AG10803 (cell line): ENCODE measurements around the gene ZFP36.

Source experiments
- DNase-seq: peaks from one replicate; pipeline ENCODE4 v3.0.0; 2010; ENCODE audit warnings: low read depth
- H3K4me3 ChIP-seq: 2 replicates; pipeline ENCODE4 v1.5.1; 2011; ENCODE audit warnings: mild to moderate bottlenecking, low read length, control low read depth
- TF ChIP-seq, protein P1 (sequence below): conservative IDR thresholded peaks from 2 replicates; pipeline ENCODE4 v1.5.1; 2011; ENCODE audit warnings: mild to moderate bottlenecking, low read length, control low read depth, inconsistent platforms

Gene ZFP36

DNA sequence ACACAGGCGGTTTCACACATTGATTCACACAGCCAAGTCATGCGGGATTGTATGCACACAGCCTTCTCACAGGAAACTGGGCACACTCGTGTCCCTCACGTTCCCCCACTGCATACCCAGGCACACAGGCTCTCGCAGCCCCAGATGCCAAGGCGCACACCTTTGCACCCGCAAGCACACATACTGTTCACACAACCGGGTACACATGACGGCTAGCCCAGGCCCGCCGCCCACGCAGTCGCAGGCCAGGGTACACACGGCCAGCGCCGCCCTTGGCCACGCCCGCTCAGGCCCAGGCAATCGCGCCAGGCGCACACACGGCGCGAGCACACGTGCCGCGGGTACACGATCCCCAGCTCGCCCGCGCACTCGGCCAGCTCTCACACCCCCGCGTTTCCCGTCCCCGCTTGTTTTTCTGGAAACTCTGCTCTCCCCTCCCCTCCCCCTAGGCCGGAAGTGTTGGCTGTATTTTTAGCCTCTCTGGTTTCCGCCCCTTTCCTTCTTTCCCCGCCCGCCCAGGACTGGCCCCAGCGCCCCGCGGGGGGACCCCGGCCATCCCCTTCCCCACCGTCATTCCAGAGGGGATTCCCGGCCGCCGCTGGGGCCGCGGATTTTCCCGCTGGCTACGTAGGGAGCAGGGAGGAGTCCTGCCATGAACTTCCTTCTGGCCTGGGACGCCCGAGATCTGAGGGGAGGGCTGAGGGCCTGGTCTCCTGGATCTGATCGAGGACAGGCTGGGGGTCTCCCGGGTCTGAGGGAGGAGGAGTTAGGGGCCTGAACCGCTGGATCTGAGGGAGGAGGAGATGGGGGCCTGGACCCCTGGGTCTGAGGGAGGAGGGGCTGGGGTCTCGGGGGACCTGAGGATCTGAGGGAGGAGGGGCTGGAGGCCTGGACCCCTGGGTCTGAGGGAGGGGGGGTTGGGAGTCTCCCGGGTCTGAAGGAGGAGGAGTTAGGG is 4.0 kb upstream of the ZFP36 start:
- TF ChIP-seq, protein P1, sequence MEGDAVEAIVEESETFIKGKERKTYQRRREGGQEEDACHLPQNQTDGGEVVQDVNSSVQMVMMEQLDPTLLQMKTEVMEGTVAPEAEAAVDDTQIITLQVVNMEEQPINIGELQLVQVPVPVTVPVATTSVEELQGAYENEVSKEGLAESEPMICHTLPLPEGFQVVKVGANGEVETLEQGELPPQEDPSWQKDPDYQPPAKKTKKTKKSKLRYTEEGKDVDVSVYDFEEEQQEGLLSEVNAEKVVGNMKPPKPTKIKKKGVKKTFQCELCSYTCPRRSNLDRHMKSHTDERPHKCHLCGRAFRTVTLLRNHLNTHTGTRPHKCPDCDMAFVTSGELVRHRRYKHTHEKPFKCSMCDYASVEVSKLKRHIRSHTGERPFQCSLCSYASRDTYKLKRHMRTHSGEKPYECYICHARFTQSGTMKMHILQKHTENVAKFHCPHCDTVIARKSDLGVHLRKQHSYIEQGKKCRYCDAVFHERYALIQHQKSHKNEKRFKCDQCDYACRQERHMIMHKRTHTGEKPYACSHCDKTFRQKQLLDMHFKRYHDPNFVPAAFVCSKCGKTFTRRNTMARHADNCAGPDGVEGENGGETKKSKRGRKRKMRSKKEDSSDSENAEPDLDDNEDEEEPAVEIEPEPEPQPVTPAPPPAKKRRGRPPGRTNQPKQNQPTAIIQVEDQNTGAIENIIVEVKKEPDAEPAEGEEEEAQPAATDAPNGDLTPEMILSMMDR: no peak
- peak overlapping the region; percentile 62 for H3K4me3 ChIP-seq
- peak; percentile 92 for DNase-seq

DNA sequence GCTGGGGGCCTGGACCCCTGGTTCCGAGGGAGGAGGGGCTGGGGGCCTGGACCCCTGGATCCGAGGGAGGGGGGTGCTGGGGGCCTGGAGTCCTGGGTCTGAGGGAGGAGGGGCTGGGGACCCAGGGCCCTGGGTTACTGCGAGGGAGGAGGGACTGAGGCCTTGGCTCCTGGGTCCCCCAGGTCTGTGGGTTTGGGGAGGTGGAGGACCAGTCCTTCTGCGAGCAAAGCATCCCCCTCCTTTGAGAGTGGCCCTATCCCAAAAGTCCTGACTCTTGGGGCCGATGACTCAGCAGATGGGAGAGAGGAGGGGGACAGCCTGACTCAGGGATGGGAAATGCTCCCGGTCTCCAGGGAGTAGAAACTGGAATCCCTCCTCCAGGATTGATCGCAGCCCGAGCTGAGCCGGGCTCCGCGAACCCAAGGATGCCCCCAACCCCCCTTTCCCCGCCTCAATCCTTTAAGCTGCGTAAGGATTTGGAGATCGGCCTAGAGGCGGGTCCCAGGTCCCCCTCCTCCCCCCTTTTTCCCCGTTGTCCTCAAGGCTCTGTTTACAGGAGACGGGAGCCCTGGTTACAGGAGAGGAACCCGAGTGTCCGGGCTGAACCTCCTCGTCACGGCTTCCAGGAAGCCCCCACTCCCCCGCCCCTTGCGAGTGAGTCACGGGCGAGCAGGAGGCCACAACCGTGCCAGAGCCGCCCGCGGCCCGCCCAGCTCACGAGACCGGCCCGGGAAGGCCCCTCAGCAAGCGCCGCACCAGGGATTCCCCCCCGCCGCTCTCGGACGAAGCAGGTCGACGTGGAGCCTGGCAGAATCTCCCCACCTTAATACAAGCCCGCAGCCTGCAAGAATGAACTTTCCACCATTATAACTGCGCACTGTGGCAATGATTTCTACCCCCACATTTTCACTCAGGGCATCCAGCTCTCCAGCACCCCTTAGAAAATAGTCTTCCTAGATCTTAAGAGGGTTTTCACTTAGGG is 3.0 kb upstream of the ZFP36 start:
- DNase-seq: peak; percentile 100
- TF ChIP-seq, protein P1: no peak
- peak overlapping the region; percentile 62 for H3K4me3 ChIP-seq

DNA sequence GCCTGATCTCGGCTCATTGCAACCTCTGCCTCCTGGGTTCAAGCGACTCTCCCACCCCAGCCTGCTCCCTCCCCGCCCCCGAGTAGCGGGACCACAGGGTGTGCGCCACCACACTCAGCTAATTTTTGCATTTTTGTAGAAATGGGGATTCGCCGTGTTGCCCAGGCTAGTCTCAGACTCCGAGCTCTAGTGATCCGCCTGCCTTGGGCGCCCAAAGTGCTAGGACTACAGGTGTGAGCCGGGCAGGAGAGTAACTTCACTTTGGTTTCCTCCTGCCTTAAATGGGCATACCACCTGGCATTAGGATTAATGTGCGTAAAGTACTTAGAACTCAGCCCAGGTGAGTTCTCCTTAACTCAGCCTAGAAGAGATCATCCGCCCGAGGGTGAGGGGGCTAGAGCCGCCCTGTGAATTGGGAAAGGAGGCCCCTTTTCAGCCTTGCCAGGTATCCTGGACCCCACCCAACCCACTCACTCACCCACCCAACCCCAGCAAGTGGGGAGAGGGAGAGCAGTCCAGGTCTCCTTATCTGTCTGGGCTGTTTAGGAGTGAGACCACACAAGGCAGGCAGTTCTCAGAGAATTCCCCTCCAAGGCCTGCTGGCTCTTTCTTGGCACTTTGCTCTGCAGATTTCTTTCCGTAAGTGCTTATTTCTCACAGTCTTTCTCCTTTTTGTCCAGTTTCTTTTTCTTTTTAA is 1.2 kb upstream of the ZFP36 start:
- no peak overlapping the region; the same call in 1 of the 2 replicates for H3K4me3 ChIP-seq
- TF ChIP-seq, protein P1: no peak
- DNase-seq: no peak

DNA sequence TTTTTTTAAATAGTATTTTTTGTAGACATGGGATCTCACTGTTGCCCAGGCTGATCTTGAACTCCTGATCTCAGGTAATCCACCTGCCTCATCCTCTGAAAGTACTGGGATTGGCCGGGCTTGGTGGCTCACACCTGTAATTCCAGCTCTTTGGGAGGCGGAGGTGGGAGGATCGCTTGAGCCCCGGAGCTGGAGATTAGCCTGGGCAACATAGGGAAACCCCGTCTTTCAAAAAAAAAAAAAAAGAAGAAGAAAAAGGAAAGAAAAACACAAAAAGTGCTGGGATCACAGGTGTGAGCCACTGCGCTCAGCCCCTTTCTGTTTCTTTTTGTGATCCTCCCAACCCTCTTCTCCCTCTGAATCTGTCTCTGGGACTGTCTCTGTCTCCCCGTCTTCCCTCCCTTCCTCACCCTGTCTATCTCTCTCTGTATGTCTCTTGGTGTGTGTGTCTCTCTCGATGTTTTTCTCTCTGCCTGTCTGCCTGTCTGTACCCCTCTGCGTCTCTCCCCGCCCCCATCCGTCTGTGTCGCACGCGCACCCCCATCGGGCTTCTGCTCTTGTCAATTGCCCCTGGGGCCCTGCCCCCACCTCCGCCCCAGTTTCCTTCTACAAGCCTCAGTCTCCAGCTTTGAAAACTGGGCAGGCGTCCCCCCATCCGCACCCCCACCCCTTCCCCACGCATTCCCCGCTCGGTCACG is 540 bp upstream of the ZFP36 start:
- H3K4me3 ChIP-seq: peak overlapping the region; percentile 61
- no peak for DNase-seq
- TF ChIP-seq, protein P1: no peak

DNA sequence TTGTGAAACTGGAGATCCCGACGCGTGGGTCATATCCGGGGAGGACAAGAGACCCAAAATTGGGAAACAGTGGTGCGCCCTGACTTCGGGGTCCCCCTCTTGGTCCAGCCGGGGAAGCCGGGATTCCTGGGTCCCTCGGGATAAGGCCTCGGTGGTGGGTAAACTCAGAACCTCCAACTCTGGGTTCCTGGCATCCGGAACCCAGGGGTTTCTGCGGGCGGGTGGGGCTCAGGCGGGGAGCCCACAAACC is 688 bp downstream of the ZFP36 start:
- DNase-seq: peak; percentile 43
- TF ChIP-seq, protein P1: no peak
- peak overlapping the region; percentile 95 for H3K4me3 ChIP-seq

DNA sequence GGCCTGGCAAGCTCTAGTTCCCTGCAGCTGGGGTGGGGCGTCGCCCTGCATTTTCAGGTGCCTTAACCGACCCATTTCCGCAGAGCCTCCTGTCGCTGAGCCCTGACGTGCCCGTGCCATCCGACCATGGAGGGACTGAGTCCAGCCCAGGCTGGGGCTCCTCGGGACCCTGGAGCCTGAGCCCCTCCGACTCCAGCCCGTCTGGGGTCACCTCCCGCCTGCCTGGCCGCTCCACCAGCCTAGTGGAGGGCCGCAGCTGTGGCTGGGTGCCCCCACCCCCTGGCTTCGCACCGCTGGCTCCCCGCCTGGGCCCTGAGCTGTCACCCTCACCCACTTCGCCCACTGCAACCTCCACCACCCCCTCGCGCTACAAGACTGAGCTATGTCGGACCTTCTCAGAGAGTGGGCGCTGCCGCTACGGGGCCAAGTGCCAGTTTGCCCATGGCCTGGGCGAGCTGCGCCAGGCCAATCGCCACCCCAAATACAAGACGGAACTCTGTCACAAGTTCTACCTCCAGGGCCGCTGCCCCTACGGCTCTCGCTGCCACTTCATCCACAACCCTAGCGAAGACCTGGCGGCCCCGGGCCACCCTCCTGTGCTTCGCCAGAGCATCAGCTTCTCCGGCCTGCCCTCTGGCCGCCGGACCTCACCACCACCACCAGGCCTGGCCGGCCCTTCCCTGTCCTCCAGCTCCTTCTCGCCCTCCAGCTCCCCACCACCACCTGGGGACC is 1.2 kb downstream of the ZFP36 start:
- H3K4me3 ChIP-seq: peak overlapping the region; percentile 95
- peak; percentile 28 for DNase-seq
- TF ChIP-seq, protein P1: no peak
